ENCODE results near the gene TMED3.

Gene TMED3

GRCh38 chr15:79371591-79371990 lies 60.7 kb downstream of the TMED3 start:
- TF ChIP-seq, protein P1, sequence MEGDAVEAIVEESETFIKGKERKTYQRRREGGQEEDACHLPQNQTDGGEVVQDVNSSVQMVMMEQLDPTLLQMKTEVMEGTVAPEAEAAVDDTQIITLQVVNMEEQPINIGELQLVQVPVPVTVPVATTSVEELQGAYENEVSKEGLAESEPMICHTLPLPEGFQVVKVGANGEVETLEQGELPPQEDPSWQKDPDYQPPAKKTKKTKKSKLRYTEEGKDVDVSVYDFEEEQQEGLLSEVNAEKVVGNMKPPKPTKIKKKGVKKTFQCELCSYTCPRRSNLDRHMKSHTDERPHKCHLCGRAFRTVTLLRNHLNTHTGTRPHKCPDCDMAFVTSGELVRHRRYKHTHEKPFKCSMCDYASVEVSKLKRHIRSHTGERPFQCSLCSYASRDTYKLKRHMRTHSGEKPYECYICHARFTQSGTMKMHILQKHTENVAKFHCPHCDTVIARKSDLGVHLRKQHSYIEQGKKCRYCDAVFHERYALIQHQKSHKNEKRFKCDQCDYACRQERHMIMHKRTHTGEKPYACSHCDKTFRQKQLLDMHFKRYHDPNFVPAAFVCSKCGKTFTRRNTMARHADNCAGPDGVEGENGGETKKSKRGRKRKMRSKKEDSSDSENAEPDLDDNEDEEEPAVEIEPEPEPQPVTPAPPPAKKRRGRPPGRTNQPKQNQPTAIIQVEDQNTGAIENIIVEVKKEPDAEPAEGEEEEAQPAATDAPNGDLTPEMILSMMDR (IDR thresholded peaks at IDR 0.05; ENCODE audit: insufficient read depth, low read length, poor library complexity, severe bottlenecking) = no peak
- no peak for DNase-seq (ENCODE audit: extremely low read depth, insufficient read length)
- Histone ChIP-seq H3K4me3 (replicated peaks; ENCODE audit: low read depth, low read length) (no peak overlapping the region), H3K36me3 (ENCODE audit: control insufficient read depth, insufficient read depth, low read length) (no peaks in the 10 kb centered on the region), H3K27me3 (replicated peaks; ENCODE audit: control insufficient read depth, insufficient read depth, low read length) (no peaks in the 10 kb centered on the region)

DNA sequence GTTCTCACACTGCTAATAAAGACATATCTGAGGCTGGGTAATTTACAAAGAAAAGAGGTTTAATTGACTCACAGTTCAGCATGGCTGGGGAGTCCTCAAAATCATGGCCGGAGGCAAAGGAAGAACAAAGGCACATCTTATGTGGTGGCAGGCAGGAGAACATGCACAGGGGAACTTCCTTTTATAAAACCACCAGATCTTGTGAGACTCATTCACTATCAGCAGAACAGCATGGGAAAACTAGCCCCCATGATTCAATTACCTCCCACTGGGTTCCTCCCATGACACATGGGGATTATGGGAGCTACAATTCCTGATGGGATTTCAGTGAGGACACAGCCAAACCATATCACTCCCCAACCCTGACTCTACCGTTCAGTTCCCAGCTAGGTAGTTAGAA lies 61.5 kb downstream of the TMED3 start:
- no peak for DNase-seq (ENCODE audit: extremely low read depth, insufficient read length)
- H3K4me3 ChIP-seq (replicated peaks; ENCODE audit: low read depth, low read length) = no peak overlapping the region
- TF ChIP-seq, protein P1 (IDR thresholded peaks at IDR 0.05; ENCODE audit: insufficient read depth, low read length, poor library complexity, severe bottlenecking) = no peak
- H3K27me3 ChIP-seq (replicated peaks; ENCODE audit: control insufficient read depth, insufficient read depth, low read length) = no peaks in the 10 kb centered on the region
- H3K36me3 ChIP-seq (ENCODE audit: control insufficient read depth, insufficient read depth, low read length) = no peaks in the 10 kb centered on the region
